GM12878 (cell line): ENCODE results near the gene OTUB2. TPM values are rescaled to one million over a fixed set of nuclear protein-coding genes. Genes with fewer than 3 reads are reported as not detected.
A peak's percentile ranks its signal among the peaks of the same experiment; 100 is the strongest.

ENCODE experiments used
- ASH2L ChIP-seq: fragments of 300-600, 200-600 bp; sonication (generic); IDR thresholded peaks from 2 replicates; pipeline ENCODE4 v1.6.1; 2017; ENCODE audit warnings: low read depth, mild to moderate bottlenecking, borderline replicate concordance
- BHLHE40 ChIP-seq, 2 experiments: fragments of 450-650 bp in 1 of 2; IDR thresholded peaks; 2 replicates each; pipeline ENCODE4 v1.6.1; 2011 to 2017; ENCODE audit warnings: low read depth in 2 of 2, borderline replicate concordance in 1 of 2, improper control_type of control experiment in 1 of 2, low read length in 1 of 2, mild to moderate bottlenecking in 1 of 2
- CHD2 ChIP-seq: IDR thresholded peaks from 2 replicates; pipeline ENCODE4 v1.6.1; 2011; ENCODE audit warnings: low read depth, low read length, improper control_type of control experiment, borderline replicate concordance
- CHD4 ChIP-seq: fragments of 200-600 bp; sonication (generic); IDR thresholded peaks from 2 replicates; pipeline ENCODE4 v1.6.1; 2016; ENCODE audit warnings: mild to moderate bottlenecking
- EP300 ChIP-seq, 2 experiments: fragments of 150-350 bp in 1 of 2; IDR thresholded peaks; 2 replicates each; pipeline ENCODE4 v1.6.1; 2011 to 2012; ENCODE audit warnings: low read depth in 2 of 2, low read length in 2 of 2, borderline replicate concordance in 1 of 2, improper control_type of control experiment in 1 of 2, inconsistent platforms in 1 of 2; ENCODE audit not compliant: control insufficient read depth in 1 of 2
- FOXM1 ChIP-seq: IDR thresholded peaks from 2 replicates; pipeline ENCODE4 v1.6.1; 2012; ENCODE audit warnings: low read depth, mild to moderate bottlenecking, inconsistent platforms, low read length, moderate library complexity
- IRF5 ChIP-seq: fragments of 450-650 bp; IDR thresholded peaks from 2 replicates; pipeline ENCODE4 v1.6.1; 2017; ENCODE audit warnings: borderline replicate concordance
- MLLT1 ChIP-seq: fragments of 450-650 bp; IDR thresholded peaks from 2 replicates; pipeline ENCODE4 v1.6.1; 2016; ENCODE audit warnings: mild to moderate bottlenecking
- NFIC ChIP-seq: IDR thresholded peaks from 2 replicates; pipeline ENCODE4 v1.6.1; 2012; ENCODE audit warnings: low read depth, mild to moderate bottlenecking, inconsistent platforms, low read length, moderate library complexity
- NR2C1 ChIP-seq: fragments of 450-650 bp; IDR thresholded peaks from 2 replicates; pipeline ENCODE4 v1.6.1; 2017; ENCODE audit warnings: antibody characterized with exemption, mild to moderate bottlenecking, moderate library complexity
- NR2F1 ChIP-seq: fragments of 450-650 bp; conservative IDR thresholded peaks from 2 replicates; pipeline ENCODE4 v1.6.1; 2017; ENCODE audit warnings: mild to moderate bottlenecking
- PAX8 ChIP-seq: fragments of 450-650 bp; IDR thresholded peaks from 2 replicates; pipeline ENCODE4 v1.6.1; 2017; ENCODE audit warnings: mild to moderate bottlenecking, moderate library complexity
- PML ChIP-seq: IDR thresholded peaks from 2 replicates; pipeline ENCODE4 v1.6.1; 2012; ENCODE audit warnings: low read length, inconsistent platforms
- RAD51 ChIP-seq: fragments of 450-650 bp; IDR thresholded peaks from 2 replicates; pipeline ENCODE4 v1.6.1; 2016; ENCODE audit warnings: moderate library complexity, mild to moderate bottlenecking, inconsistent platforms
- RUNX3 ChIP-seq: IDR thresholded peaks from 2 replicates; pipeline ENCODE4 v1.6.1; 2012; ENCODE audit warnings: low read length, inconsistent platforms
- SIX5 ChIP-seq: IDR thresholded peaks from 2 replicates; pipeline ENCODE4 v1.6.1; 2011; ENCODE audit warnings: mild to moderate bottlenecking, low read depth, low read length, moderate library complexity; ENCODE audit not compliant: severe bottlenecking
- SP1 ChIP-seq: IDR thresholded peaks from one replicate; pipeline ENCODE4 v1.6.1; 2011; ENCODE audit warnings: low read depth, low read length
- SUPT20H ChIP-seq: IDR thresholded peaks from 2 replicates; pipeline ENCODE4 v1.6.1; 2011; ENCODE audit warnings: low read depth, mild to moderate bottlenecking, low read length, moderate library complexity, borderline replicate concordance; ENCODE audit not compliant: control insufficient read depth
- TCF12 ChIP-seq: IDR thresholded peaks from 2 replicates; pipeline ENCODE4 v1.6.1; 2011; ENCODE audit warnings: low read depth, mild to moderate bottlenecking, low read length
- ZNF687 ChIP-seq: fragments of 450-650 bp; IDR thresholded peaks from 2 replicates; pipeline ENCODE4 v1.6.1; 2017; ENCODE audit warnings: mild to moderate bottlenecking, moderate library complexity
- polyA plus RNA-seq, 11 experiments: library from polyadenylated mRNA; depleted of rRNA in 4 of 11; unstranded in 6 of 11; stranded (reverse) in 5 of 11; fragments of >200 nt; fragmentation: Nextera tagmentation in 4 of 11; fragmentation: Illumina TruSeq in 1 of 11; extraction: Ambion mirVana in 4 of 11; extraction: Trizol in 1 of 11; gene quantifications; 1 replicate in 1 of 11; 2 replicates in 10 of 11; pipeline versions ENCODE4 v1.2.1 to v1.2.3, GENCODE V29; 2011 to 2016; ENCODE audit warnings: inconsistent platforms in 2 of 11, missing spikeins in 2 of 11, low read depth in 1 of 11
- total RNA-seq, 4 experiments: library from RNA; depleted of rRNA in 3 of 4; stranded (reverse); fragments of >200 nt in 3 of 4; fragmentation: Illumina TruSeq in 1 of 4; extraction: Trizol in 1 of 4; gene quantifications; 2 replicates each; pipeline versions ENCODE4 v1.2.1 to v1.2.3, GENCODE V29; 2013 to 2021

OTUB2 gene
- total and polyA plus RNA-seq, 10 of the 15 experiments (the other 5 are each of a cell fraction or from before 2014, with no cell fraction given): 0.05 to 0.82 (median 0.43) TPM

GRCh38 chr14:94009767-94010166, 16.4 kb upstream of the OTUB2 start (continued):
- TF ChIP-seq ZNF687 (peak; percentile 67; the same call in 1 of the 2 replicates), TCF12 (peak; percentile 71), CHD4 (no peak), SP1 (no peak), SIX5 (no peak), NR2C1 (no peak), SUPT20H (no peak), BHLHE40 (IDR thresholded peaks at IDR 0.05; ENCODE audit: borderline replicate concordance in 1 of 2, low read depth in 2 of 2, low read length in 1 of 2) (peak in 1 of 2 experiments; percentile 61; a peak in 2 of 4 replicates), RUNX3 (peak; percentile 56), RAD51 (peak; percentile 51; the same call in 1 of the 2 replicates), CHD2 (peak; percentile 36; the same call in 1 of the 2 replicates), MLLT1 (0 out of 2 replicates have a peak, but pooled peaks have one; percentile 21), FOXM1 (no peak), IRF5 (no peak), PML (no peak), ASH2L (no peak), EP300 (IDR thresholded peaks at IDR 0.05; ENCODE audit: borderline replicate concordance in 1 of 2, control insufficient read depth in 1 of 2, low read depth in 2 of 2, low read length in 2 of 2) (peak; percentile 10 to 57; a peak in 1 of 4 replicates), NFIC (no peak), NR2F1 (peak; percentile 78), PAX8 (no peak)
